Mesodermal cell (in vitro differentiated cells): ENCODE data around the gene CPNE9.

Experiments used
- H3K27ac ChIP-seq: 2 replicates; pipeline ENCODE4 v1.7.0; 2013; ENCODE audit warnings: mild to moderate bottlenecking, low read depth, low read length, moderate library complexity; ENCODE audit not compliant: severe bottlenecking
- H3K36me3 ChIP-seq: 2 replicates; pipeline ENCODE4 v1.7.1; 2013; ENCODE audit warnings: mild to moderate bottlenecking, low read length, moderate library complexity; ENCODE audit not compliant: control insufficient read depth, insufficient read depth
- H3K4me1 ChIP-seq: one replicate; pipeline ENCODE4 v1.7.1; 2013; ENCODE audit warnings: mild to moderate bottlenecking, low read length; ENCODE audit not compliant: insufficient read depth, control insufficient read depth, poor library complexity, severe bottlenecking
- H3K4me3 ChIP-seq: 2 replicates; pipeline ENCODE4 v1.7.0; 2013; ENCODE audit warnings: low read length, control low read depth, mild to moderate bottlenecking; ENCODE audit not compliant: insufficient read depth, poor library complexity, severe bottlenecking; ENCODE audit errors: extremely low read depth
- H3K9me3 ChIP-seq: 2 replicates; pipeline ENCODE4 v1.7.1; 2013; ENCODE audit warnings: mild to moderate bottlenecking, low read length, moderate library complexity; ENCODE audit not compliant: control insufficient read depth
- WGBS, 2 experiments: methylation state at CpG; one replicate each; pipeline ENCODE4 v1.1.5; 2013; ENCODE audit warnings: missing lambda C conversion rate in 2 of 2; ENCODE audit not compliant: insufficient coverage in 2 of 2; 5-methylcytosine and 5-hydroxymethylcytosine counted together

Gene CPNE9

GRCh38 chr3:9697892-9698291 lies 5.7 kb upstream of the CPNE9 start:
- Histone ChIP-seq H3K36me3 (peaks cover 54% of the 10 kb centered on the region), H3K4me1 (no peaks in the 10 kb centered on the region), H3K4me3 (no peak overlapping the region), H3K9me3 (no peaks in the 10 kb centered on the region), H3K27ac (no peak overlapping the region)
- WGBS, 2 experiments: 93 to 100% methylated on average over 2 to 4 of the region's 4 CpGs

DNA sequence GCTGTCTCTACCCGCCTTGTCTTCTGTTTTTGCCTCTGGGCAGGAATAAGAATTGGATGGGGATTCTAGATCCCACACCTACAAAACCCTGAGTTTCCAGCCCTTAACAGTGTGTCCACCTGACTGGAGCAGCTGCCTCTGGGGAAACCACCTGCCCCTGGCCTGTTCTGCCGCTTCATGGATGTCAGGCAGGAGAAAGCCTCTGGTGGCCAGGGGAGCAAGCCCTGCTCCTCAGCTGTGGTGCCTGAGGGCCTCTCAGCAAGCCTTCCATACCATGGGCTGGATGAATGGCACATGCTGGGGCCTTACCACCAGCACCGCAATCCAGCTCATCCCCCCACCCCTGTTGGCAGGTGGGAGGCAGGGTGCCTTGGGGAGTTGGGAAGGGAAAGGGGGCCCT lies 5.3 kb upstream of the CPNE9 start:
- H3K4me1 ChIP-seq: peaks cover under 1% of the 10 kb centered on the region
- WGBS, 2 experiments: 69 to 91% methylated on average over 2 to 3 of the region's 3 CpGs
- peaks cover 50% of the 10 kb centered on the region for H3K36me3 ChIP-seq
- no peak overlapping the region for H3K27ac ChIP-seq
- H3K4me3 ChIP-seq: no peak overlapping the region
- no peaks in the 10 kb centered on the region for H3K9me3 ChIP-seq

- Histone ChIP-seq H3K4me3 (no peak overlapping the region), H3K4me1 (peaks cover 3% of the 10 kb centered on the region), H3K9me3 (no peaks in the 10 kb centered on the region), H3K27ac (no peak overlapping the region), H3K36me3 (peaks cover 29% of the 10 kb centered on the region)
- 90 to 95% methylated on average over 2 of the region's 2 CpGs for WGBS, 2 experiments
Observed at GRCh38 chr3:9700536-9700935, 3.1 kb upstream of the CPNE9 start.

- H3K36me3 ChIP-seq: peaks cover 29% of the 10 kb centered on the region
- no peaks in the 10 kb centered on the region for H3K9me3 ChIP-seq
- no peak overlapping the region for H3K4me3 ChIP-seq
- H3K4me1 ChIP-seq: peaks cover 3% of the 10 kb centered on the region
- no peak overlapping the region for H3K27ac ChIP-seq
- WGBS, 2 experiments: 92 to 99% methylated on average over 7 of the region's 7 CpGs
Observed at GRCh38 chr3:9701006-9701405, 2.6 kb upstream of the CPNE9 start.

- Histone ChIP-seq H3K4me1 (peaks cover 3% of the 10 kb centered on the region), H3K9me3 (no peaks in the 10 kb centered on the region)
- 96 to 97% methylated on average over 9 to 10 of the region's 10 CpGs for WGBS, 2 experiments
Observed at GRCh38 chr3:9701711-9702110, 1.9 kb upstream of the CPNE9 start.

DNA sequence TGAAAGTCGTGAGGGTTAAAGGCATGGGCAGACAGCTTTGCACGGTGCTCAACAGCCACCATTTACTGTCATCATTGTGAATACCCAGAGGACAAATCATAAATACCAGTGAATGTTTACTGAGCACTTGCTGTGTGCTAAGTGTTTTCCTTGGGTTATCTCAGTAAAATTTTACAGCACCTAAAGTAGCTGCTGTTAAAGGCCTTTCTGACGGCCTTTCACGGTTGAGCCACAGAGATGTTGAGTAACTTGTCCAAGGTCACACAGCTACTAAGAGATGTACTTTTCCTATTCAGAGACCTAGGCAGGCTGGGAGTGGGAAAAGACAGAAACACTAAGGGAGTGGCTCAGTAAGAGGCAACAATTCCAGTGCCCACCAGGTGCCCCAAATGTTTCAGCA lies 393 bp upstream of the CPNE9 start:
- no peaks in the 10 kb centered on the region for H3K9me3 ChIP-seq
- H3K27ac ChIP-seq: no peak overlapping the region
- H3K4me1 ChIP-seq: peaks cover 3% of the 10 kb centered on the region
- WGBS, 2 experiments: 94 to 96% methylated on average over 3 of the region's 4 CpGs
- no peak overlapping the region for H3K4me3 ChIP-seq
- H3K36me3 ChIP-seq: peaks cover 16% of the 10 kb centered on the region

More at GRCh38 chr3:9701711-9702110, 1.9 kb upstream of the CPNE9 start:
- no peak overlapping the region for H3K27ac ChIP-seq
- peaks cover 27% of the 10 kb centered on the region for H3K36me3 ChIP-seq
- H3K4me3 ChIP-seq: no peak overlapping the region

- Histone ChIP-seq H3K27ac (no peak overlapping the region), H3K4me1 (peaks cover 3% of the 10 kb centered on the region), H3K9me3 (no peaks in the 10 kb centered on the region), H3K36me3 (peaks cover 15% of the 10 kb centered on the region), H3K4me3 (peak overlapping the region; percentile 31)
- 2 to 3% methylated on average over 42 to 52 of the region's 62 CpGs for WGBS, 2 experiments
Observed at GRCh38 chr3:9704347-9705322, 1.0 kb downstream of the CPNE9 start.

DNA sequence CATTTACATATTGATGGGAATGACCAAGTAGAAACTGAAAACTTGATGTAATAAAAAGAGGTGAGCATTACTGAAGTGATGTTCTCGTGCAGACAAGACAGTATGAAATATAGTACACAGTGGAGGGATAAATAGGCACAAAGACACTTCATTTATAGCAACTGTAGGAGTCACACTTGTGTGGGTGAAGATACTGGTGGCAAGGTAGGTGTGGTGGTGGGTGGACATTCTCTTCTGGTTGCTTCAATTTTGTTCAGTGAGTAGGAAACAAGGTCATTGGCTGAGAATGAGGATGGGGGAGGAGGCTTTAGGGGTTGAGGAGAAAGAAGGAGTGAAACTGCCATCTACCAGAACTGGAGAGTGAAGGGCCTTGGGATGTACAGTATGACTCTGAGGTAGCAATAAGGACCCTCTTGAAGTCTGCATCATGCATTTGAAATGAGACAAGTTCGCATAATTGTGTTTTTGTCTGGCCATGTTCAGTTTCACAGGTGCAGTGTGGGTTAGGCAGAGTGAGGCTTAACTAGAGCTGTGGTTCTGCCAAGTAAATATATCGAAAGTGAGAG lies 6.6 kb downstream of the CPNE9 start:
- no peaks in the 10 kb centered on the region for H3K4me1 ChIP-seq
- no peaks in the 10 kb centered on the region for H3K36me3 ChIP-seq
- H3K4me3 ChIP-seq: no peak overlapping the region
- H3K27ac ChIP-seq: no peak overlapping the region
- H3K9me3 ChIP-seq: no peaks in the 10 kb centered on the region
- WGBS, 2 experiments: 80 to 85% methylated on average over 2 to 3 of the region's 3 CpGs

DNA sequence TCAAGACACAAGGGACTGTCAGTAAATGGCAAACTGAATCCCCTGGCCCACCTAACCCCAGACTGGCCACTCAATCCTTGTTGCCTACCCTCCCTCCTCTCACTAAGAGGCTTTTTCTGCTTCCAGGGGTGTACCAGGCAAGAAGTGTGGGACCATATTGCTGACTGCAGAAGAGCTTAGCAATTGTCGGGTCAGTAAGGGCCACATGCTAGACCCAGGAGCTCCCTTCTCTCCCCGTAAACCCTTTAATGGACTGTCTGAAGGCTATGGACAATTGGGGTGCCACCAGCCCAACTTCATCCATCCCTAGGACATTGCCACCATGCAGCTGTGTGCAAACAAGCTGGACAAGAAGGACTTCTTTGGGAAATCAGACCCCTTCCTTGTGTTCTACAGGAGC lies 8.8 kb downstream of the CPNE9 start:
- H3K36me3 ChIP-seq: no peaks in the 10 kb centered on the region
- no peaks in the 10 kb centered on the region for H3K4me1 ChIP-seq
- WGBS, 2 experiments: 83 to 100% methylated on average over 1 to 2 of the region's 2 CpGs
- H3K27ac ChIP-seq: no peak overlapping the region
- no peak overlapping the region for H3K4me3 ChIP-seq
- no peaks in the 10 kb centered on the region for H3K9me3 ChIP-seq

DNA sequence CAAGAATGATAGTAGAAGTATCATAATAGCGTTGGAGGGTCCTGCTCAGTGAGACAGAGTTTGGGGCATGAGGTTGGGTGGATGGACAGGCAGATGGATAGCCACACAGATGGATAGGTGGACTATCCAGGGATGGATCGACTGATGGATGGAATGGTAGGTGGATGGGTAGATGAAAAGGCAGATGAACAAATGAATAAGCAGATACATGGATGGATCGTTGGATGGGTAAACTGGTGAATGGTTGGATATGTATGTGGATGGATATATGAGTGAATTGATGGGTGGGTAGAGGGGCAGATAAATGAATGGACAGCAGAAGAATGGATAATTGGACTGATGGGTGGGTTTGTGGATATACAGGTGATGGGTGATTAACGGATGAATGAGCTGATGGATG lies 9.5 kb downstream of the CPNE9 start:
- H3K4me3 ChIP-seq: no peak overlapping the region
- H3K36me3 ChIP-seq: no peaks in the 10 kb centered on the region
- 80 to 82% methylated on average over 4 of the region's 4 CpGs for WGBS, 2 experiments

DNA sequence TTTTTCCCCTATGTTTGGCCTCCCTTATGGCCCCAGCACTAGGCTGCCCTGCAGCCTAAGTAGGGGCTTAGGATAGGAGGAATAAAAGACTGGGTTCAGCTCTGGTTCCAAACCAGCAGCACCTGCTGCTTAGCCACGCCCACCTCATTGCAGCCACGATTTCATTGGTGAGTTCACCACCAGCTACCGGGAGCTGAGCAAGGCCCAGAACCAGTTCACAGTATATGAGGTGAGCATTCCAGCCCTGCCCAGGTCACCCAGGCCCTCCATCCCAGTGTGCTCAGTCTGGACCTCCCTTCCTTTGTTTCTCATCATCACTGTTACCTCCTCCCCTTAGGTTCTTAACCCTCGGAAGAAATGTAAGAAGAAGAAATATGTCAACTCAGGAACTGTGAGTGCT lies 11.5 kb downstream of the CPNE9 start:
- Histone ChIP-seq H3K4me3 (no peak overlapping the region), H3K27ac (no peak overlapping the region), H3K9me3 (no peaks in the 10 kb centered on the region), H3K4me1 (no peaks in the 10 kb centered on the region), H3K36me3 (no peaks in the 10 kb centered on the region)
- 25 to 57% methylated on average over 2 to 3 of the region's 4 CpGs for WGBS, 2 experiments

More for the DNA sequence above, 9.5 kb downstream of the CPNE9 start:
- no peaks in the 10 kb centered on the region for H3K9me3 ChIP-seq
- H3K27ac ChIP-seq: no peak overlapping the region
- H3K4me1 ChIP-seq: no peaks in the 10 kb centered on the region
